ENCODE measurements around the gene XYLT1.

The XYLT1 gene

DNA sequence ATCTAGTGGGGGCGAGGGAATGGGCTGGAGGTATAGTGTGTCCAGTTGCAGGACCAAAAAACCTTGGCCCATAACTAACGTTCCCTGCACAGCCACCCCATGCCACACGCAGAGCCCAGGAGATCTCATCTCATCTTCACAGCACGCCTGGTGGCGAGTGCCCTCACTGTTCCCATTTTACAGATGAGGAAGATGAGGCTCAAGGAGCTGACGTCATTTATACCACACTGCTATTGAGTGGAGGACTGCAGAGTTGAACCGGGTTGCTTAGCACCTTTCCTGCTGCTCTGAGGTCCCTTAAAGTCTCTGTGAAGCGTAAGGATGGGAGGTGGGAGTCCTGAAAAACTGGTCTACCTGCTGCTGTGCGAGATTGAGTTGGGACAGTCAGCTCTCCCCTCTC lies 172.5 kb downstream of the XYLT1 start:
- DNase-seq = no peak
- Histone ChIP-seq H4K91ac (ENCODE audit: low read length) (no peak overlapping the region), H3K4me3 (ENCODE audit: insufficient read depth in 1 of 2, low read depth in 1 of 2, low read length in 2 of 2) (no peak overlapping the region), H3K4me1 (ENCODE audit: control insufficient read depth, insufficient read depth, low read depth, low read length) (no peaks in the 10 kb centered on the region), H2BK120ac (ENCODE audit: low read depth, low read length) (no peak overlapping the region), H2BK5ac (ENCODE audit: low read depth, low read length, poor library complexity, severe bottlenecking) (no peak overlapping the region), H4K8ac (ENCODE audit: low read length) (no peak overlapping the region), H2BK15ac (ENCODE audit: low read depth, poor library complexity, severe bottlenecking) (no peak overlapping the region), H3K36me3 (ENCODE audit: control insufficient read depth in 1 of 2, insufficient read depth in 2 of 2, low read depth in 1 of 2, low read length in 2 of 2) (peaks cover 0 to 8% of the 10 kb centered on the region in 2 experiments), H3K9ac (ENCODE audit: low read length) (no peak overlapping the region), H3K18ac (ENCODE audit: low read depth in 1 of 2, low read length in 2 of 2) (no peak overlapping the region), H3K27ac (ENCODE audit: low read length, poor library complexity, severe bottlenecking) (no peak overlapping the region), H3K23ac (ENCODE audit: low read length in 2 of 2) (no peak overlapping the region), H2BK12ac (ENCODE audit: low read length in 2 of 2) (no peak overlapping the region), H3K27me3 (ENCODE audit: control insufficient read depth in 1 of 2, insufficient read depth in 1 of 2, low read length in 2 of 2) (no peaks in the 10 kb centered on the region), H3K79me1 (replicated peaks; ENCODE audit: low read length, poor library complexity, severe bottlenecking) (no peaks in the 10 kb centered on the region), H2AFZ (ENCODE audit: low read depth, low read length) (no peak overlapping the region), H2AK5ac (ENCODE audit: low read length, severe bottlenecking) (no peak overlapping the region), H3K4me2 (ENCODE audit: low read length, poor library complexity, severe bottlenecking) (no peak overlapping the region), H3K14ac (ENCODE audit: low read length in 2 of 2) (no peak overlapping the region), H3K9me3 (ENCODE audit: control insufficient read depth, low read length) (no peaks in the 10 kb centered on the region), H3K4ac (ENCODE audit: low read depth in 1 of 2, low read length in 2 of 2) (no peak overlapping the region)
- WGBS = 82% methylated on average over 9 of the region's 9 CpGs

DNA sequence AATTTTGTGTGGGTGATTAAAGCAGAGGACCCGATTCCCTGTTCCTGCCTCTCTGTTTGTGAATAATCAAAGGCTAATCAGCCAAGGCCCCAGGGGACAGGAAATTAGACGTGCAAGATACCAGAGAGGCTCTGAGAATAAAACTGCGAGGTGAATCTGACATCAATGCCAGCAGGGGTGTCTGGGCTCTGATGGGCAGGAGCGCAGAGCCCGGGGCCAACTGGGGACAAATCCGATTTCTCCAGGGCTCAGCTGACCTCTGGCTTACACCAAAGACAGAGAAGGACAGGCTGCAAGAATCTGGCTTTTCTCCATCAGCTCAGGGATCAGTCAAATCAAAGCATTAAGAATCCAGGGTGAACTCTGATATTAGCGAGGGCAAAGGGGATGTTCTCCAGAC lies 174.3 kb downstream of the XYLT1 start:
- no peak overlapping the region for H4K91ac ChIP-seq (ENCODE audit: low read length)
- H2AFZ ChIP-seq (ENCODE audit: low read depth, low read length) = no peak overlapping the region
- H3K27me3 ChIP-seq (ENCODE audit: control insufficient read depth in 1 of 2, insufficient read depth in 1 of 2, low read length in 2 of 2) = no peaks in the 10 kb centered on the region
- H2BK12ac ChIP-seq (ENCODE audit: low read length in 2 of 2) = no peak overlapping the region
- H3K4me3 ChIP-seq (ENCODE audit: insufficient read depth in 1 of 2, low read depth in 1 of 2, low read length in 2 of 2) = no peak overlapping the region
- H2BK5ac ChIP-seq (ENCODE audit: low read depth, low read length, poor library complexity, severe bottlenecking) = no peak overlapping the region
- 32% methylated on average over 7 of the region's 7 CpGs for WGBS
- H3K4me2 ChIP-seq (ENCODE audit: low read length, poor library complexity, severe bottlenecking) = no peak overlapping the region
- H3K18ac ChIP-seq (ENCODE audit: low read depth in 1 of 2, low read length in 2 of 2) = no peak overlapping the region
- no peaks in the 10 kb centered on the region for H3K4me1 ChIP-seq (ENCODE audit: control insufficient read depth, insufficient read depth, low read depth, low read length)
- H2BK15ac ChIP-seq (ENCODE audit: low read depth, poor library complexity, severe bottlenecking) = no peak overlapping the region
- peak overlapping the region; percentile 57 for H3K9ac ChIP-seq (ENCODE audit: low read length)
- no peak overlapping the region for H3K23ac ChIP-seq (ENCODE audit: low read length in 2 of 2)
- H3K14ac ChIP-seq (ENCODE audit: low read length in 2 of 2) = no peak overlapping the region
- no peak for DNase-seq
- H2BK120ac ChIP-seq (ENCODE audit: low read depth, low read length) = no peak overlapping the region
- H2AK5ac ChIP-seq (ENCODE audit: low read length, severe bottlenecking) = no peak overlapping the region
- no peaks in the 10 kb centered on the region for H3K79me1 ChIP-seq (replicated peaks; ENCODE audit: low read length, poor library complexity, severe bottlenecking)
- no peaks in the 10 kb centered on the region for H3K9me3 ChIP-seq (ENCODE audit: control insufficient read depth, low read length)
- H3K27ac ChIP-seq (ENCODE audit: low read length, poor library complexity, severe bottlenecking) = no peak overlapping the region
- peaks cover 0 to 8% of the 10 kb centered on the region in 2 experiments for H3K36me3 ChIP-seq (ENCODE audit: control insufficient read depth in 1 of 2, insufficient read depth in 2 of 2, low read depth in 1 of 2, low read length in 2 of 2)
- no peak overlapping the region for H4K8ac ChIP-seq (ENCODE audit: low read length)
- H3K4ac ChIP-seq (ENCODE audit: low read depth in 1 of 2, low read length in 2 of 2) = no peak overlapping the region

DNA sequence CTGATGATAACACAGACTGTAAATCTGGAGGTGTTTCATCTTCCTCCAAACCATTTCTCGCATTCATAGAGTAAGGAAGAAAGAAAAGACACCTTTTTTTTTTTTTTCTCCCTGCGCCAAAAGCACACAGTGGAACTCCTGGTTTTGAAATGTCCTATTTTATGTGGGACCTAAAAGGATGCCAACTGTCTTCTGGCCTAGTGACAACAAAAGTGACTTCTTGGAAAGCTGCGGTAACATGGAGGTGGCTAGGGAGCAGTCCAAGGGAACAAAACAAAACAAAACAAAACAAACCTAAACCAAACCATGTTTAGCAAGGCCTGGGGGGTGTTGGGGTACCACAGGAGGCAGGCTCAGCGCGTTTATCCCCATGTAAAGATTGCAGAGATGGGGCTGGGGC lies 174.8 kb downstream of the XYLT1 start:
- Histone ChIP-seq H2BK12ac (ENCODE audit: low read length in 2 of 2) (no peak overlapping the region), H3K18ac (ENCODE audit: low read depth in 1 of 2, low read length in 2 of 2) (no peak overlapping the region), H2BK120ac (ENCODE audit: low read depth, low read length) (no peak overlapping the region), H2AK5ac (ENCODE audit: low read length, severe bottlenecking) (no peak overlapping the region), H4K91ac (ENCODE audit: low read length) (no peak overlapping the region), H3K4me2 (ENCODE audit: low read length, poor library complexity, severe bottlenecking) (no peak overlapping the region), H3K14ac (ENCODE audit: low read length in 2 of 2) (no peak overlapping the region), H3K9ac (ENCODE audit: low read length) (peak overlapping the region; percentile 57), H3K4ac (ENCODE audit: low read depth in 1 of 2, low read length in 2 of 2) (no peak overlapping the region), H3K9me3 (ENCODE audit: control insufficient read depth, low read length) (no peaks in the 10 kb centered on the region), H2BK5ac (ENCODE audit: low read depth, low read length, poor library complexity, severe bottlenecking) (no peak overlapping the region), H3K79me1 (replicated peaks; ENCODE audit: low read length, poor library complexity, severe bottlenecking) (no peaks in the 10 kb centered on the region), H2AFZ (ENCODE audit: low read depth, low read length) (no peak overlapping the region), H3K23ac (ENCODE audit: low read length in 2 of 2) (no peak overlapping the region), H4K8ac (ENCODE audit: low read length) (no peak overlapping the region), H2BK15ac (ENCODE audit: low read depth, poor library complexity, severe bottlenecking) (no peak overlapping the region), H3K4me1 (ENCODE audit: control insufficient read depth, insufficient read depth, low read depth, low read length) (no peaks in the 10 kb centered on the region), H3K27me3 (ENCODE audit: control insufficient read depth in 1 of 2, insufficient read depth in 1 of 2, low read length in 2 of 2) (no peaks in the 10 kb centered on the region), H3K4me3 (ENCODE audit: insufficient read depth in 1 of 2, low read depth in 1 of 2, low read length in 2 of 2) (no peak overlapping the region), H3K27ac (ENCODE audit: low read length, poor library complexity, severe bottlenecking) (no peak overlapping the region), H3K36me3 (ENCODE audit: control insufficient read depth in 1 of 2, insufficient read depth in 2 of 2, low read depth in 1 of 2, low read length in 2 of 2) (peaks cover 0 to 8% of the 10 kb centered on the region in 2 experiments)
- DNase-seq = no peak
- 70% methylated on average over 2 of the region's 5 CpGs for WGBS

DNA sequence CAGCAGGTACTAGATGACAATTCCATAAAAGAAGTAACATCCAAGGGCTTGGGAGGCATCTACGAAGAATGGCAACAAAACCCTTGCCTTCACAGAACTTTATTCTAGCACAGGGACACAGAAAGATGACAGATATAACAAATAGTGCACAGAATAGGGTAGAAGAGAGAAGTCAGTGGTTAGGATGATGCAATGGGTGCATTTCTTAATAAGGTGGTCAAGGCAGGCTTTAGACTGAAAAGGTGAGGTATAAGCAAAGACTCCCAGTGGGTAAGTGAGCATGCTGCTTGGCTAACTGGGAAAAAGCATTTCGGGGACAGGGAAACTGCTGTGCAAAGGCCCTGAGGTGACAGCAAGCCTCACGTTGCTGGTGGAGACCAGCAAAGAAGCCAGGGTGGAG lies 175.9 kb downstream of the XYLT1 start:
- WGBS = 66% methylated on average over 2 of the region's 3 CpGs
- no peak overlapping the region for H3K4ac ChIP-seq (ENCODE audit: low read depth in 1 of 2, low read length in 2 of 2)
- no peak overlapping the region for H3K9ac ChIP-seq (ENCODE audit: low read length)
- no peak overlapping the region for H2AFZ ChIP-seq (ENCODE audit: low read depth, low read length)
- no peak overlapping the region for H2BK120ac ChIP-seq (ENCODE audit: low read depth, low read length)
- H3K4me2 ChIP-seq (ENCODE audit: low read length, poor library complexity, severe bottlenecking) = no peak overlapping the region
- no peak overlapping the region for H4K91ac ChIP-seq (ENCODE audit: low read length)
- H3K4me1 ChIP-seq (ENCODE audit: control insufficient read depth, insufficient read depth, low read depth, low read length) = no peaks in the 10 kb centered on the region
- no peak overlapping the region for H3K23ac ChIP-seq (ENCODE audit: low read length in 2 of 2)
- H3K9me3 ChIP-seq (ENCODE audit: control insufficient read depth, low read length) = no peaks in the 10 kb centered on the region
- H3K36me3 ChIP-seq (ENCODE audit: control insufficient read depth in 1 of 2, insufficient read depth in 2 of 2, low read depth in 1 of 2, low read length in 2 of 2) = peaks cover 0 to 8% of the 10 kb centered on the region in 2 experiments
- no peak overlapping the region for H2AK5ac ChIP-seq (ENCODE audit: low read length, severe bottlenecking)
- no peaks in the 10 kb centered on the region for H3K79me1 ChIP-seq (replicated peaks; ENCODE audit: low read length, poor library complexity, severe bottlenecking)
- H3K27ac ChIP-seq (ENCODE audit: low read length, poor library complexity, severe bottlenecking) = no peak overlapping the region
- no peaks in the 10 kb centered on the region for H3K27me3 ChIP-seq (ENCODE audit: control insufficient read depth in 1 of 2, insufficient read depth in 1 of 2, low read length in 2 of 2)
- no peak overlapping the region for H3K4me3 ChIP-seq (ENCODE audit: insufficient read depth in 1 of 2, low read depth in 1 of 2, low read length in 2 of 2)
- no peak overlapping the region for H2BK5ac ChIP-seq (ENCODE audit: low read depth, low read length, poor library complexity, severe bottlenecking)
- no peak overlapping the region for H2BK15ac ChIP-seq (ENCODE audit: low read depth, poor library complexity, severe bottlenecking)
- H3K18ac ChIP-seq (ENCODE audit: low read depth in 1 of 2, low read length in 2 of 2) = no peak overlapping the region
- no peak overlapping the region for H2BK12ac ChIP-seq (ENCODE audit: low read length in 2 of 2)
- no peak overlapping the region for H3K14ac ChIP-seq (ENCODE audit: low read length in 2 of 2)
- H4K8ac ChIP-seq (ENCODE audit: low read length) = no peak overlapping the region
- no peak for DNase-seq

Data from mesenchymal stem cell (in vitro differentiated cells and primary cell).